ENCODE data around the gene SOX10.
"Not testable (repeated sequence)": the region's sequence is repeated elsewhere in the genome, so short reads cannot be mapped to it uniquely, and the experiment has no call there.

The SOX10 gene

GRCh38 chr22:37982151-37982785, 2.1 kb downstream of the SOX10 start:
- Mint-ChIP-seq H3K27me3 (no peaks in the 10 kb centered on the region), H3K4me1 (ENCODE audit: low read depth) (no peaks in the 10 kb centered on the region), H3K27ac (no peak overlapping the region), H3K36me3 (no peaks in the 10 kb centered on the region), H3K9me3 (ENCODE audit: low read depth) (no peaks in the 10 kb centered on the region), H3K4me3 (no peak overlapping the region)

GRCh38 chr22:37981282-37982011, 2.9 kb downstream of the SOX10 start:
- Mint-ChIP-seq H3K9me3 (ENCODE audit: low read depth) (no peaks in the 10 kb centered on the region), H3K4me1 (ENCODE audit: low read depth) (no peaks in the 10 kb centered on the region), H3K27ac (no peak overlapping the region), H3K4me3 (no peak overlapping the region), H3K36me3 (no peaks in the 10 kb centered on the region), H3K27me3 (no peaks in the 10 kb centered on the region)

GRCh38 chr22:37979782-37980181, 4.6 kb downstream of the SOX10 start:
- Mint-ChIP-seq H3K4me3 (no peak overlapping the region), H3K4me1 (ENCODE audit: low read depth) (no peaks in the 10 kb centered on the region), H3K27me3 (no peaks in the 10 kb centered on the region), H3K27ac (no peak overlapping the region), H3K9me3 (ENCODE audit: low read depth) (no peaks in the 10 kb centered on the region), H3K36me3 (peaks cover 4% of the 10 kb centered on the region)

GRCh38 chr22:37976547-37976946, 7.8 kb downstream of the SOX10 start:
- H3K4me3 Mint-ChIP-seq = no peak overlapping the region
- peaks cover 4% of the 10 kb centered on the region for H3K36me3 Mint-ChIP-seq
- H3K27me3 Mint-ChIP-seq = no peaks in the 10 kb centered on the region
- H3K27ac Mint-ChIP-seq = no peak overlapping the region
- peaks cover 2% of the 10 kb centered on the region for H3K4me1 Mint-ChIP-seq (ENCODE audit: low read depth)
- no peaks in the 10 kb centered on the region for H3K9me3 Mint-ChIP-seq (ENCODE audit: low read depth)

- H3K4me1 Mint-ChIP-seq (ENCODE audit: low read depth); H3K9me3 Mint-ChIP-seq (ENCODE audit: low read depth); H3K36me3 Mint-ChIP-seq; H3K27me3 Mint-ChIP-seq; H3K4me3 Mint-ChIP-seq; H3K27ac Mint-ChIP-seq: not testable (repeated sequence)
These were observed 8.3 kb downstream of the SOX10 start for GRCh38 chr22:37976022-37976421.

- H3K27ac Mint-ChIP-seq = no peak overlapping the region
- H3K27me3 Mint-ChIP-seq = no peaks in the 10 kb centered on the region
- no peak overlapping the region for H3K4me3 Mint-ChIP-seq
- peaks cover 4% of the 10 kb centered on the region for H3K36me3 Mint-ChIP-seq
- H3K9me3 Mint-ChIP-seq (ENCODE audit: low read depth) = no peaks in the 10 kb centered on the region
- peaks cover 2% of the 10 kb centered on the region for H3K4me1 Mint-ChIP-seq (ENCODE audit: low read depth)
These were observed 9.2 kb downstream of the SOX10 start for GRCh38 chr22:37975153-37975552.

- H3K9me3 Mint-ChIP-seq (ENCODE audit: low read depth) = no peaks in the 10 kb centered on the region
- no peak overlapping the region for H3K4me3 Mint-ChIP-seq
- H3K27me3 Mint-ChIP-seq = no peaks in the 10 kb centered on the region
- peaks cover 4% of the 10 kb centered on the region for H3K36me3 Mint-ChIP-seq
- peaks cover 2% of the 10 kb centered on the region for H3K4me1 Mint-ChIP-seq (ENCODE audit: low read depth)
- H3K27ac Mint-ChIP-seq = no peak overlapping the region
These were observed 10.8 kb downstream of the SOX10 start for GRCh38 chr22:37973271-37974170.

GRCh38 chr22:37972527-37972926, 11.8 kb downstream of the SOX10 start:
- Mint-ChIP-seq H3K4me3 (no peak overlapping the region), H3K36me3 (peaks cover 4% of the 10 kb centered on the region), H3K27me3 (no peaks in the 10 kb centered on the region), H3K4me1 (ENCODE audit: low read depth) (peaks cover 2% of the 10 kb centered on the region), H3K9me3 (ENCODE audit: low read depth) (no peaks in the 10 kb centered on the region), H3K27ac (no peak overlapping the region)

GRCh38 chr22:37971475-37972434, 12.6 kb downstream of the SOX10 start:
- Mint-ChIP-seq H3K4me3 (no peak overlapping the region), H3K9me3 (ENCODE audit: low read depth) (no peaks in the 10 kb centered on the region), H3K27me3 (no peaks in the 10 kb centered on the region), H3K27ac (no peak overlapping the region), H3K4me1 (ENCODE audit: low read depth) (peaks cover 2% of the 10 kb centered on the region), H3K36me3 (peaks cover 7% of the 10 kb centered on the region)

GRCh38 chr22:37970864-37971263, 13.5 kb downstream of the SOX10 start:
- no peaks in the 10 kb centered on the region for H3K27me3 Mint-ChIP-seq
- H3K9me3 Mint-ChIP-seq (ENCODE audit: low read depth) = no peaks in the 10 kb centered on the region
- H3K36me3 Mint-ChIP-seq = peaks cover 10% of the 10 kb centered on the region
- peaks cover 2% of the 10 kb centered on the region for H3K4me1 Mint-ChIP-seq (ENCODE audit: low read depth)
- H3K4me3 Mint-ChIP-seq = no peak overlapping the region
- H3K27ac Mint-ChIP-seq = no peak overlapping the region

GRCh38 chr22:37968452-37969251, 15.7 kb downstream of the SOX10 start:
- Mint-ChIP-seq H3K9me3 (ENCODE audit: low read depth) (no peaks in the 10 kb centered on the region), H3K27ac (no peak overlapping the region), H3K4me1 (ENCODE audit: low read depth) (peaks cover 3% of the 10 kb centered on the region), H3K4me3 (no peak overlapping the region), H3K36me3 (peaks cover 6% of the 10 kb centered on the region), H3K27me3 (no peaks in the 10 kb centered on the region)

GRCh38 chr22:37967637-37968451, 16.5 kb downstream of the SOX10 start:
- Mint-ChIP-seq H3K9me3 (ENCODE audit: low read depth) (no peaks in the 10 kb centered on the region), H3K27ac (no peak overlapping the region), H3K4me3 (no peak overlapping the region), H3K4me1 (ENCODE audit: low read depth) (peaks cover 3% of the 10 kb centered on the region), H3K27me3 (no peaks in the 10 kb centered on the region), H3K36me3 (peaks cover 6% of the 10 kb centered on the region)

GRCh38 chr22:37967147-37967546, 17.2 kb downstream of the SOX10 start:
- peaks cover 3% of the 10 kb centered on the region for H3K4me1 Mint-ChIP-seq (ENCODE audit: low read depth)
- H3K36me3 Mint-ChIP-seq = peaks cover 7% of the 10 kb centered on the region
- H3K27me3 Mint-ChIP-seq = no peaks in the 10 kb centered on the region
- H3K27ac Mint-ChIP-seq = no peak overlapping the region
- no peaks in the 10 kb centered on the region for H3K9me3 Mint-ChIP-seq (ENCODE audit: low read depth)
- H3K4me3 Mint-ChIP-seq = no peak overlapping the region

All from activated naive CD8-positive, alpha-beta T cell (primary cell).